Cortex of kidney (tissue), 1 donor: ENCODE data around the gene BLOC1S1.

ENCODE experiments used
- DNase-seq: peaks from one replicate; lab custom pipeline; 2025; lab: John Stamatoyannopoulos, UW

The BLOC1S1 gene

GRCh38 chr12:55694651-55695050 lies 21.2 kb upstream of the BLOC1S1 start:
- no peak for DNase-seq

- DNase-seq: no peak
Measured at GRCh38 chr12:55695349-55695748, 20.5 kb upstream of the BLOC1S1 start.

GRCh38 chr12:55696141-55696540 lies 19.7 kb upstream of the BLOC1S1 start:
- DNase-seq: no peak

DNA sequence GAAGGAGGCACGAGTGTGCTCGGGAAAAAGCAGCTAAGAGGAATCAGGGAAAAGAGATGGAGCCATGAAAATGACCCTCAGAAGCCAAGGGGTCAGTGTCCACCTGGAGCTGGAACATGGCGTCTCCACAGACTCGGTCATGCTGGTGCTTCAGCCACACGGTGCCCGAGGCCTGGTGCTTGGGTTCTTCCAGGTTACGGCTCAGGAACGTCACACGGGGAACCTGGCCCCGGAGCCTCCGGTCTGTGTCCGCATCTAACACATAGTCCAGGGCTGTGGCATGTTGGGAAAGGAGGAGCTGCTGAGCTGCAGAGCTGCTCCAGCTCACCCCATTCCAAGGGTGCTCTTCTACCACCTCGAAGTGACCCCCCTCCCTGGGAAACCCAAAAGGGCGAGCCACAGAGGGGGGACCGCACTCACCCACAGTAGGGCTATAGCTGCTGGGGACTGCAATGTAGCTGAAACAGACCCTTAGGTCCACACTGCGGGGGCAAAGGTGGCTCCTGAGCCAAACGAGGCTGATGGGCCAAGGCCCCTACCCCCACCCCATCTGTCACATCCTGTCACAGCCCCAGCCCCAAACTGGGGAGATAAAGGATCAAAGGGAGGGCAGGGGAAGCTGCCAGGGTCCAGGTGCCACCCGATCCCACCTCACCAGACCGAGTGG lies 18.9 kb upstream of the BLOC1S1 start:
- DNase-seq: no peak

DNA sequence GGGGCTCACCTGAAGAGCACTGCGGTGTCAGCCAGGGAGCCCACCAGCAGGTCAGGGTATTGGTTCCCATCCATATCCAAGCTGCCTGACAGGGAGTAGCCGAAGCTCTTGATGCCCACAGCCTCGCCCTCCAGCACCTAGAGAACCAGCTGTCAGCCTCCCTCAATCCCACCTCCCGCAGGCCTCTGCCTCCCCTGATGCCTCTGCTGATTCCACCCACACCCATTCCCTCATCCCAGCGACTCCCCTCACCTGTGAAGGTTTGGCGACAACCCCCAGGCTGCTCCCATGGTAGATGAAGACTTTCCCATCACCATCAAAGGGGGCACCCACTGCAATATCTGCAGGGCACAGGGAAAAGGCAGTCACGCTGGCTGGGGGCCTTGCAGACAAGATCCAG lies 18.2 kb upstream of the BLOC1S1 start:
- DNase-seq: no peak

DNA sequence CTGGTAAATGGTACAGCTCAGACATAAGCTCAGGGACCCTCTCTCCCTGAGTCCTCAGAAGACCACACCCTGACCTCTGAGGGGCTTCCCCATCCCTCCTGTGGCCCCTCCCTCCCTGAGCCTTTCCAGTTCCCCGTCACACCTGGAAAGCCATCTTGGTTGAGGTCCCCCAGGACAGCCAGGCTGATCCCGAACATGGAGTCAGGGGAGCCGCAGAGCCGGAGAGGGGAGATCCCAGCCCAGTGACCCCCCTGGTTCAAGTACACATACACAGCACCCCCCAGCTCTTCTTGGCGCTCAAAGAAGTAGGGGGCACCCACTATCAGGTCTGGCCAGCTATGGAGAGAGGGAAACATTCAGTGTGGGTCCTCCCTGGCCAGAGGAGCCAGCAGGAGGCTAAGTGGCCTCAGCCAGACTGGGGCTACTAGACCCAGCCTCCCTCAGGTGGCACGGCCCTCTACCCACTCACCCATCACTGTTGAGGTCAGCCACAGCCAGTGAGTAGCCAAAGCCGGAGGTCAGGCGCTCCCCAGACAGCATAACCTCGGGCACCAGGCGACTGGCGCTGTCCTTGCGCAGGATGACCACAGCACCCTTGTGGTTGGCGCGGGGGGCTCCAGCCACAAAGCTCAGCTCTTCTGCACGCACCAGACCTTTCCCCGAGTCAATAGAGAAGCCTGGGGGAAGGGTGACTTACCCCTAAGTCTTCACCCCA lies 17.4 kb upstream of the BLOC1S1 start:
- DNase-seq: no peak

DNA sequence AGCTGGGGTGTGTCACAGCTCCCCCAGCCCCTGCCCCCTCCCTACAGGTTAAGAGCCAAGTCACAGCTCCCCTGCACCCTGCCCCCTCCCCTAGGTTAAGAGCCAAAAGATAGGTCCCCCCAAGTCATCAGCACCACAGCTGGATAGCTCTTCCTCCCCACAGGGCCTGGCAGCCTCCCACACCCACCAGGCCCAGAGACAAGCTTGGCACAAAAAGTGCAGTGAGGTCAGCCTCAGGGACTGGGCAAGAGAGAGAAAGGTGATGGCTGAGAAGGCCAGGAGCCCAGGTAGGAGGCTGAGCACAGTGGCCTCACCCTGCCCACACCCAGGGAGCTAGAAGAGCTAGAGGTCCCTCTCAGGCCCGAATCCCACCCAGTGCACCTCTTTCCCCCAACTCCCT lies 16.9 kb upstream of the BLOC1S1 start:
- no peak for DNase-seq

DNA sequence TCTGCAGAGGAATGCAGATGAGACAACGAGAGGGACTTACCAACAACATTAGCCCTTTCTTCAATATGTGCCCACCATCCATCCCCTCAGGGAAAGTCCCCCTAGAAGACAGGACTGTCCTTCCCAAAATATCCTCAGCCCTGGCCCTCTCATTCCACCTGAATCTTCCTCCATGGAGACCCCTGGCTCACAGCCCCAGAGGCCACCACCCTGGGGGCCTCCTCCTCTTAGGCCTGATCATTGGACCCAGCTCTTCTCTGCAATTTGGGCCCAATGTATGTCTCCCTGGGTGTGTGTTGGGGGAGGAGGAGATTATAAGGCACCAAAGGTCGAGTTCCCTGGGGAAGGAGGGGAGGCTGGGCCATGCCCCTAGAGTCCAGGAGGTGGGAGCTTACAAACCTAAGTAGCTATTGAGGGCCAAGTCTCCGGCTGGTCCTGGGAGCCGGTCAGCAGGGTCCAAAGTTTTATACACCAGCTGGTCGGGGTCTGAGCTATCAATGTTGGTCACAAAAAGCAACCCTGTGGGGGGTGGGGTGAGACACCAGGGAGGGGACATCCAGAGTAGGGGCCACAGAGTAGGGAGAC lies 16.3 kb upstream of the BLOC1S1 start:
- DNase-seq: no peak

DNA sequence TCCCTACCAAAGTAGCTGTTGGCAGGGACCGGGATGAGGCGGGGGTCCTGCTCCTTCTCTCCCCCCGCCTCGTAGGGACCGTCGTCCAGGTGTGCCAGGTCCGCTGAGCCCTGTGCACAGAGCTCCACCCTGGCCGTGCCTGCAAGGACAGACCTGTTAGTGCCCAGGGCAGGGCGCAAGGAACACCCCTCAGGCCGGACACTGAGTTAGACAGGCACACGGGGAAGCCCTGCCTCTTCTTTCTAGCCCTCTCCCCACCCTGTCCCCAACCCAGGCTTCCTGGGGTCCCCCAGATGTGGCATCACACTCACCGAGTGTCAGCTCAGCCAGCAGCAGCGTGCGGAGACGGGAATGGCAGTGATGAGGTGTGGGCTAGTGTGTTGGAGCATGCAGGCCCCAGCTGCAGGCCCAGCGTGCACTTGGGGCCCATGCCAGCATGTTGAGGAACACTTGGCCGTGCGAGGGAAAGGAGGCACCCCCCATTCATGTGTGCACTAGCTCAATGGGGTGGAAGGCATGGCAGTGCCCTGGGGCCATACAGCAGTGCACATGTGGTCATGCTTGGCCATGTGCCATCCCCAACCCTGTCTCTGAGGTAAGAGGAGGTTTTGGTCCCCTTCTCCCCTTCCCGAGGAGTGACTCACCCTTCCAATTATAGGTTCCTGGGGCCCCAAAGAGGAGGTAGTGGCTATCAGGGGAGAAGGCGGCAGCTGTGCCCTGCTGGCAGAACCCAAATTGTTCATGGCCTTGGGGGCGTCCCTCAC lies 15.4 kb upstream of the BLOC1S1 start:
- DNase-seq: no peak

GRCh38 chr12:55702861-55703260 lies 13.0 kb upstream of the BLOC1S1 start:
- DNase-seq: no peak

DNA sequence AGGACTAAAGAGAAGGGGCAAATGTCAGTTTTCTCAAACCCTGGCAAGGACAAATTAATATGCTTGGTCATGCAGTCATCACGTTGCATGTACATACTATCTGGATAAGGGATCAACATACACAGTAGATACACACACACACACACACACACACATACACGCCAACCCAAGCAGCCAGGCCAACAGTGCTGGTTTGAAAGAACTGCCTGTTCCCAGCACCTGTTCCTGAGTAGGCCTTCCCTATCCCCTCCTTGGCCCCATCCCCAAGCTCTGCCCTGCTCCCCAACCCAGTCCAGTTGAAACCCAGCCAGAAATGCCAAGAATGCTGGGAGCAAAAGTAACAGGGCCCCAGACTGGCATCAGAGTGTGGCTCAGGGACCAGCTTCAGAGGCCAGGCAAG lies 12.6 kb upstream of the BLOC1S1 start:
- DNase-seq: no peak

DNA sequence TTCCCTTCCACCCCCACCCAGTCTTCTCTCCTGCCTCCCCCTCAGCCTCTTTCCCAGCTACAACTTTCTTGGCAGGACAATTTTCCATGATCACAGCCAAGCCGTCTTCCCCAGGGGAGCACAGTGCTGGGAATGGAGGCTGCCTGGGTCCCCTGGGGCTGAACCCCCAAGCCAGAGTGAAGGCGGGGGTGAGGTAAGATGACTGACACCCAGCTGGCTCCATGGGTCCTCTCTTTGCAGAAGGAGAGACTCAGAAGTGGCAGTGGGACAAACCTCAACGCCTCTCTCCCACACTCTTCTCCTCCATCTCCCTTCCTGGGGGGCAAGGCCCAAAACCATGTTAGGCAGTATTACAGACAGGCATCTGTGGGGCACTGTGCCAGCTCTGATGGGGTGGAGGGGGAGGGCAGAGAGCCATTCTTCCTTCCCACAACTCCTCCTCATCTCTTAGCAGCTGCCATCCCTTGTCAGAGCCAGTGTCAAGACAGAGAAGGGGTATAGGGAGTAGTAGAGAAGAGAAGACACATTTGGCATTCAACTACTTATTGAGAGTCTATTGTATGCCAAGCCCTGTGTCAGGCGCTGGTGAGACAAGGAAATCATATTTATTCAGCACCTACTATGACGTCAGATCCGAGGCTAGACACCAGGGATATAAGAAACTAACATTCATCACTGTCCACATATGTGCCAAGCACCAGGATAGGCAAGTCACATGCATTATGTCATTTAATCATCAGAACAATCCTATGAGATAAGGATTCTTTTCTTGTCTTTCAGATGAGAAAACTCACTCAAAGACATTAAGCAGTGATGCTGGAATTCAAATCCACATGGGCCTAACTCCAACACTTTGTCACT lies 11.7 kb upstream of the BLOC1S1 start:
- DNase-seq: no peak

DNA sequence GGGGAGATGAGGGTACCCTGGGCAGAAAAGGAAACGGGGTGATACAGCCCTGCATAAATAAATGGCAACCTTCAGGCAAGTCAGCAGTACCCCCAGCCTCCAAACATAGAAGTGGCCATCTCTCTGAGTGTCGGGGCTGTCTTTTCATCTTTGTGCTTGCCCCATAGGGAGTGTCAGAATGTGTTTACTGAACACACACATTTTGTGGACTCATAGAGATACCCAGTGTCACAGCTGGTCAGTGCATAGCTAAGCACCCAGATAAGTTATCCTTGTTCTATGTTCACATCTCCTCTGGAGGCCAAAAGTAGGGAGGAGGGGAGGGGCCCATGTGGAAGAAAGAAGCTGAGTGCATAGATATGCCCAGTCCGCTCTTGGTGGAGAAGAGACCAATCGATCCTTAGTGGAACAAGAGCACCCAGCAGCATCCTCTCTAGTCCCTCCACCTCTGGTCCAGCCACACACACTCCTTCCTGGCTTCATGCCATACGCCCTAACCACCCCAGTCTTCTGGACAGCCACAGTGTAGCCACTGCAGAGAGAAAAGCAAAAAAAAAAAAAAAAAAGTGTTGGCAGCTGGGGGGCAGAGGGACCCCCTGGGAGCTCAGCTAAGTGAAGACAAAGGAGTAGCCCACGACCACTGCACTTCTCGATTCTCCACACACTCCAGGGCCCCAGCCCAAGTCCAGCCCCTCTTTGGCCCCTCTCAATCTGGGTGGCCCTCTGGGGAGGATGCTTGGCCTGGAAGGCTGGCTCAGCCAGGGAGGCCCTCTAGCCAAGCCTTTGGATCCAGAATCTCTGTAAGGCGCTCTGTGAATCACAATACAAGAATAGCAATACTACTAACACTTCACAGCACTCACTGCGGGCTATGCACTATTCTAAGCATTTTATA lies 10.8 kb upstream of the BLOC1S1 start:
- DNase-seq: no peak

GRCh38 chr12:55705782-55706402 lies 10.0 kb upstream of the BLOC1S1 start:
- no peak for DNase-seq

GRCh38 chr12:55706568-55707218 lies 9.2 kb upstream of the BLOC1S1 start:
- no peak for DNase-seq

GRCh38 chr12:55707219-55707671 lies 8.6 kb upstream of the BLOC1S1 start:
- no peak for DNase-seq

- no peak for DNase-seq
Measured at GRCh38 chr12:55707841-55708694, 7.8 kb upstream of the BLOC1S1 start, which contains the start of gene ITGA7. ITGA7 (minus strand) TSS chr12:55707904; CDS start chr12:55707682, 222 bp downstream.

- DNase-seq: no peak
Measured at GRCh38 chr12:55708695-55709233, 7.1 kb upstream of the BLOC1S1 start.
